HG03175 (cell line): Measurements from ENCODE around the gene MAML3.

Experiments
- ATAC-seq: cut with Tn5 transposase; IDR thresholded peaks from one replicate; pipeline ENCODE4 v1.9.1; 2021; ENCODE audit warnings: mild to moderate bottlenecking, moderate library complexity; ENCODE audit not compliant: unreplicated experiment

MAML3 gene

DNA sequence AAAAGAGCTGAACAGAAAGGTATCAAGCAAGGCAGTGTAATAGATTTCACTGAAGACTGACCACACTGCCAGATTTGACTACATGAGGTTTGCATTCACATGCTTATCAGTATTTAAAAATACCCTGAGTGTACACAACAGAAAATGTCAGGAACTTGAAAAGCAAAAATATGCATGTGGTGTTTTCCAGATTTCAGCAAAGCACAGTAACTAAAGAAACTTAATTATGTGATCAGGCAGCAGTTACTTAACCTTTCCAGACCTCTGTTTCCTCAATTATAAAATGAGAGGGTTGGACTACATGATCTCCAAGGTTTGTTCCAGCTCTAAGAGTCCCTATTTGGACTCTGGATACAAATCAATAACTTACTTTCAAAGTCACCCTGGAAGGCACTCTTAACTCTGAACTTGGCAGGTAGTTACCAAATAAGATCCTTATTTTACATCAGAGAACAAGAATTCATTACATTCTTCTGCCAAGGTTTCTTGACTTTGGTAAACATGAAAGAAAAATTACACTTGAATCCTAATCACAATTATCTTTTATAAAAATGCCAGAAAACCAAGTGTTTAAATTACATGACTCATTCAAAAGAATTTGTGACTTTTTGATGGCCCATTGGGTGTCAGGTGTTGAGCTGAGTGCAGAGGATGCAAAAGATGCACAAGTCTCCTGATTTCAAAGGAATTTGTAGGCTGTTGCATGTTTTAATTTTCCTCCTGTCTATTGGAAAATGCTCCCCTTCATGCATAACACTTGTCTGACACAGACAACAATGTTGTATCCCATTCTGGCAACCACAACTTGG is 246.8 kb downstream of the MAML3 start:
- no peak for ATAC-seq

DNA sequence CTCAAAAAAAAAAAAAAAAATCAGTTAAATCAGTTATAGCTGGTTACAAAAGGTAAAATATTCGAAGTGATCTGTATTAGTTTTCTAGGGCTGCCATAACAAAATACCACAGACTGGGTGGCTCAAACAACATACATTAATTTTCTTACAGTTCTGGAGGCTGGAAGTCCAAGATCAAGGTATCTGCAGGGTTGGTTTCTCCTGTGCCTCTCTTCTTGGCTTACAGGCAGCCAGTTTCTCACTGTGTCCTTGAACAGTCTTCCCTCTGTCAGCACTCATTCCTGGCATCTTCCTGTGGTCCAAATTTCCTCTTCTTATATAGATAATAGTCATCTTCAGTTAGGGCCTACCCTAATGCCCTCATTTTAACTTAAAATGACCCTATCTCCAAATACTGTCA is 248.5 kb downstream of the MAML3 start:
- ATAC-seq: no peak

DNA sequence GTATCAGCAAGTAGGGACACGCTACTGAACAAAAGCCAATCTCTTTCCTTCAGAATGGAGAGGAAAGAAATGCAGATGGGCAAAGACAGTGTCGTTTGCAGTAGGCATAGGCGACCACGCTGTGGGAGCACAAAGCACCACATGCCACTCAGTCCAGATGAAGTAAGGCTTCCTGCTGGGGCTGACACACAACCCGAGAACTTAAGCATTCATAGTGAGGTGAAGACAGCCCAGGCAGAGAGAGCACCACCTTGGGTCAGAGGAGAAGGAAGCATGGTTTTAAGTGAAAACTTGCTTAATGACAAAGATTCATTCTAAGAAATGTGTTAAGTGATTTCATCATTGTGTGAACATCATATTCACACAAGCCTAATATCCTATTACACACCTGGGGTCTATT is 249.6 kb downstream of the MAML3 start:
- no peak for ATAC-seq

DNA sequence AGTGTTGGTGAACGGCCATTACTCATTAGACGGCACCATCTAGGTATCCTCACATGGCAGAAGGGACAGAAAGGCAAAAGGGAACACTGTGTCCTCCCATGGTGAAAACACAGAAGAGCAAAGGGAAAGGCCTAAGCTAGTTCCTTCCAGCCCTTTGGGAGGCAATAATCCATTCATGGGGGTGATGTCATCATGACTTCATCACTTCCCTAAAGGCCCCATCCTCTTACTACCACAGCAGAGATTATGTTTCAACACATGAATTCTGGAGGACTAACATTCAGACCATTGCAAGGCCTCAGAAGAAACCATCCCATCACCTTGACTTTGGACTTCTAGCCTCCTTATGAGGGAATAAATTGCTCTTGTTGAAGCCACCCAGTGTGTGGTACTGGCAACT is 250.1 kb downstream of the MAML3 start:
- no peak for ATAC-seq

DNA sequence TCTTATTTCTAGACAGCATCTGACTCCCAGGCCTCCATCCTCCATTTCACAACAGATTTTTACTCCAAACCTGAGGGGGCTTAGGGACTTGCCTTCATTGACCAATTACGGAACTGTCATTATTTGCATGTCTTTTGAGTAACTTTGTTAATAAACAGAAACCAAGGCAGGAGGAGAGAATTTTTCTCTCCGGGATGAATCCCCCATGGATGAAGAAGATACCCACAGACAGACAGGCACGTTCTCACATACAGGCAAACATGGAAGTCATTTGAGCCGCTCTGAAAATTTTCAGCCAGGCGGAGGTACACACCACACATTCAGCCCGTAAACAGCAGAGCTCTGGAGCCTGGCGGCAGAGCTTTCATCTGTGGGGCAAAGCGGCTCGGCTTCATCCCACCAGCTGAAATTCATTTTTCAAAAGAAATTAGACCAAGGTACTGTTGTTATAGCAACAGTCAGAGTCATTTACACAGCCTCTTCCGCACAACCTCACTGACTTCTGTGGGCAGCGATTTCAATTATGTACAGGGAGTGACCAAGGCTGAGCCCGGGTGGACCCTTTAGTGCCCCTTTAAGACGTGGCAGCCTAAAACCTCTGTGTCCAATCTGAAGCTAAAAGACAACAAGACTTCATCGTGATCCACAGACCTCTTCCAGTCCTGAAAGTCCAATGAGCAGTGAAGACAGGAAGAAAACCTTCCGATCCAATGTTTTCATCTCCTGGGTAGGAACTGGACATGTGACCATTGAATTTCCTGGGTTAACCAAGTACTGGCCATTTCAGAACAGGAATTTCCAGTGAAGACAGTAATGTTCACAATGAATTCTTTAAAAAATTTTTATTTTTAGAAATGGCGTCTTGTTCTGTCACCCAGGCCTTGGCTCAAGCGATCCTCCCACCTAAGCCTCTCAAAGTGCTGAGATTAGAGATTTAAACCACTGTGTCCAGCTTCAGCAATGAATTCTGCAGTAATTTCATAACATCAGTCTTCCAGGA is 251.4 kb downstream of the MAML3 start:
- no peak for ATAC-seq

DNA sequence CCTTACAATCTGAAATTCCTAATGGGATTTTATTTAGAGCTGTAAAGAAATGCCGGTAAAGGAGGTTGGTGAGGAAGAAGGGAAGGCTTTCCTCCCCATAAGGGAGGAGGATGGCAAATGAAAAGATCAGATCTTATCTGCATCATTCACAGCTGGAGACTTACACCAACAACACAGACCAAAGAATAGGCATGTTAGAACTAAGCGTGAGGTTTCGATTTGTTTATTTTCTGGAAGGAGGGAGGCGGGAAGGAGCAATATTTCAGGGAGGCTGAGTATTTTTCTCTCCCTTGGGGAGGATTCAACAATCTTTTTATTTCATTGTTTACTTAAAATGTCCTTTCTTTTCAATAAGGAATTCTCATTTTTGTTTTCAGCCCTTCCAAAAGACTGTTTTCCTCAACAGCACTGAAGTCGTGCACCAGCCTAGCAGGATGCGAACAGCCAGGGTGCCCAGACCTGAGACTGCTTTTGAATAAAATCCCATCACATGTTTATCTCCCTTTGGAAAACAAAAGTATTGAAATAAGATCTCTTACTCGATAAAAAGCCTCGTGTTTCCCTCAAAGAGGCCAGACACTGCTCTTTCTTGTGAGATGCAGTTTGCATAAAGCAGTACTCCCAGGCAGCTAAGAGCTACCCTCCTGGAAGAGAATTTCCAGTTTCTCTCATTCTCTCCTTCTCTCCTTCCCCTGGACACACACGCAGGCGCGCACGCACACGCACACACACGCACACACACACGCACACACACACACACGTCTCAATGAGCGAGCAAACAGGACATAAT is 252.3 kb downstream of the MAML3 start:
- no peak for ATAC-seq

DNA sequence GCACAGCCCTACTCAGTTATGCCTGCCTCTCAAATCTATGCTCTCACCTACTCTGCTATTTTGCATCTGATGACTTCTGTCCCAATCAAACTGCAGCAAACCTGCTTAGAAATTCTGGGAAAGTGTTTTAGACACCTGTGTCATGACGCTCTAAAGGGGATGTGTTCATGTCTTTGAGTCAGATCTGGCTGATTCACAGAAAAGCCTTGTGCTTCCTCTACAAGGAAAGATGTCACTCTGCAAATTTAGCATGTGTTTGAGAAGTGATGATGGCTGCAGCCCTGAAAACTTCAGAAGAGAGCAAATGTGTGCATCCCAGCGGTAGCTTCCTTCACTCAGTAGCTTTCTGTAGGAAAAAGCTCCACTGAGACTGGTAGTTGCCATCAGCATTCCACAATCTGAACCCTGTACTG is 253.0 kb downstream of the MAML3 start:
- ATAC-seq: no peak

DNA sequence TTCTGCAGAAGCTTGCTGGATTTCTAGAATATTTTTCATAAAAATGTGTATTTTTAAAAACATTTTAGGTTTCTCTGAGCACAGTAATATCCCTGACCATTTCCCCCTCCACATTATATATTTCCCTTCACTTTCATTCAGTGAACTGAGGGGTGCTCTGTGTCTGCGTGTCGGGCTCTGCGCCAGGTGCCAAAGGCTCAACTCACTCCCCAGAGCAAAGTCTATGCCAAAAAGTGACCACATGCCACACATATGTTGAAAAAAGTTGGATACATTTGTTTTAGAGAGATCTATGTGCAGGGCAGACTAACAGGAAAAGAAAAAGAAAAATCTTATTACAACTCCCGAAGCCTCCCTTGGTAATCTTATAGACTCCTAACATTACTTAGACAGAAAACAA is 254.6 kb downstream of the MAML3 start:
- no peak for ATAC-seq

DNA sequence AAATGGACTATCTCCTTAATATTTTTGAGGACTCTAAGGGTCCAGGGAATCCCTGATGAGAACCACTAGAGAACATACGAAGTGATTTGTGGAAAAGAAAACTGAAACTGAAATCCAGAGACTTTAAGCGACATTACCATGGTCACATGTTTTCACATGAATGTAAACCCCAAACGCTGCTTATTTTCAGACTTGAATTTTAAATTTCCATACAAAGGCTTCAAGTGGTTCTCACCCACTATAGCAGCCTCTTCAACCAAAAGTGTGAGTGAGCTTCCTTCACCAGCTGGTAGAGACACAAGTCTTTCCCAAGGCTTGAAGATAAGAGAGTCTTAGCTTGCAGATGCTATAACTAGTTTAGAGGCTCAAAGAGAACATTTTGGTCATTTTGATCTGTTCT is 255.7 kb downstream of the MAML3 start:
- ATAC-seq: no peak

DNA sequence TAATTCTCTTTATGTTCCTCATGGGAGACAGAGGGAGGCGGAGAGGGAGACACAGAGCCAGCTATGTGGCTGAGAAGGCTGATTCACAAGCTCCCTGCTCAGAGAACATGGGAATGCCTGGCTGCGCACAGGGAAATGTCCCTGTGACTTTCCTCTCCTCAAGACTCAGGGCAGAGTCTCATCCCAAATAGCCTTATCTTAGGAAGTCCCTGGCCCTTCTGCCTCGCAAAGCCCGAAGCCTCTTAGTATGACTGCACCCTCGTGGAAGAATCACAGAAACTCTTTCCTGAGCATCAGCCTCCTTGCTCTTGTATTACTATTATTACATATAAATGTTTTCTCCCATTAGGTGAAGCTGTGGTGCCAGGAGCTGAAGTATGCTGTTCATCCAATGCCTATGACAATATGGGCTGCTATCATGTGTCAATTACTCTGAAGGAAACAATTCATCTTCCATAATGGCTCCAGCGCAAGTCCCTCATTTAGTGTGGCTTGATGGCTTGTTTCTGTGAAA is 257.8 kb downstream of the MAML3 start:
- no peak for ATAC-seq

DNA sequence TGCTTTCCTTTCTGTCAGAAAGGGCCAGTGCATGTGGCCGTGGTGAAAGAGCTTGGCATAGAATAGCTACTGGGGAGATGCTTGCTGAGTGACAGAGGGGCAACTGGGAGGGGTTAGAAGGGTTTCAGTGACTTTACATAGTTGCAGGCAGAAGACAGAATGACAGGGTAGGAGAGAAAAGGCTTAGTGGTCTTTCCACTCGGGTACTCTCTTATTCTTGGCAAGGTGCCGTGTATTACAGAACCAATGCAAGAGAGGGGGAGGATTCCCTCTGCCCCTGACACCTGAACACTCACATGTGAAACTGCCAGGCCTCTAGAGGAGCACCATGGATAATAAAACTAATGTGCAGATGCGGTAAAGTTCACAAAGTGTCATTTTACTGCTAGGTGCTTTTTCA is 260.2 kb downstream of the MAML3 start:
- ATAC-seq: no peak

DNA sequence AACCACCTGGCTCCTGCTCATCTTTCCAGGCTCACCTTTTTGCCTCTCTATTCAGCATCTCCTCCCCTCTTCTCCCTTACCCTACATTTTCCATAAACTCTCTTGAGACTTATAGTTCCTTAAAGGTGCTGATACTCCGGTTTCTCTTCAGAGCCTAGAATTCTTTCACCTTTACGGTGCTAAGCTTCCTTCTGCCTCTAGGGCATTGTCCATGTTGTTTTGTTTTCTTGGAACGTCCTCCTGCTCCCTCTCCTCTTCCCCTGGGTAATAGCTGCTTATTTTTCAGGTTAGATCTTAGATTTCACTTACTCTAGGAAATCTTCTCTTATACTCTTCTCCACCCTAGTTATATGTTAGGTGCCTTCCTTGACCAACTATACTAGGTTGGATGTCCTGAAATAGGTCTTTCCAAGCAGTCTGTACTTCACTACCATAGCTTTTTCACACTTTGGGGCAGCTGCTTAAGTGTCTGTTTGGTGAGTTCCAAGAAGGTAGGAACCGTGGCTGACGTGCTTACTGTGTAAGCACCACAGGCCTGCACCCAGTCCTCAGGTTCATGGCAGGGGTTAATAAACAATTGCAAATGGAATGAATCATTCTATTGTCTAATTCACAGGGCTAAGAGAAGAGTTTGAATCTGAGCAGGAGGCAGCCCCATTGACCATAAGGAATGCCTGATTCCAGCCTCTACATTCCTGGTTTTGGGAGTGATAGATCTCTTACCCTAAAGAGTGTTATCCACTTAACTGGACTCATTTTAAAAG is 260.8 kb downstream of the MAML3 start:
- no peak for ATAC-seq

DNA sequence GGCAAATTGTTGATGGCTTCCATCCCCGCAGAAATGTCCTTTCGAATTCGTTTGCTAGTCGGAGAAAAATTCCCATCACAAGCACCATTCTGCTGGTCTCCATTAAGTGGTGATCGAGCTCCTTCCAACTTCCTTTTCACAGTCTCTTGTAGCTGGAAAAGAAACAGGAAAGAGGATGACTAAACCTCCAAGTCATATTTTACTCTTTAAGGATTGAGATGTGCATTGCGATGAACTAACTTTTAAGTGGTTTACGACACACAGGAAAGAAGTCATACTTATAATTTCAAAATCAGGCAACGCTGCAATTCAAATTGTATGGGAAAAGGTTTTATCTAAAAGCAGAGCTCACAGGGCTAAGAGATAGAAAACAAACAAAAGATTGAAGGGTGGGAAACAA is 263.2 kb downstream of the MAML3 start:
- no peak for ATAC-seq

DNA sequence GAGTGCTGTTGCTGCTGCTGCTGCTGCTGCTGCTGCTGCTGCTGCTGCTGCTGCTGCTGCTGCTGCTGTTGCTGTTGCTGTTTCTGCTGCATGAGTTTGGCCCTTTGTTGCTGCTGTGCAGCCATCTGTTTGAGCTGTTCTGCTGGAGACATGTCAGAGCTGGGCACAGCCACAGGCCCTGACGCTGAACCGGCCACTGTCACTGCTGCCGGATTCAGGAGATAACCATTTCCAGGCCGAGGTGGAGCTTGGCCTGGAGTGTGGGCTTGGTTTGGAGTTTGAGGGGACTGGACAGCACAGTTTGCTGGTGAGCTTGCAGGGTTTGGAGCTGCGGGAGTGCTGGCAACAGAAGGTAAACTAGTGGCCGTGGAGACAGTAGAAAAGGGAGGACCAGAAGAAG is 264.1 kb downstream of the MAML3 start:
- no peak for ATAC-seq

DNA sequence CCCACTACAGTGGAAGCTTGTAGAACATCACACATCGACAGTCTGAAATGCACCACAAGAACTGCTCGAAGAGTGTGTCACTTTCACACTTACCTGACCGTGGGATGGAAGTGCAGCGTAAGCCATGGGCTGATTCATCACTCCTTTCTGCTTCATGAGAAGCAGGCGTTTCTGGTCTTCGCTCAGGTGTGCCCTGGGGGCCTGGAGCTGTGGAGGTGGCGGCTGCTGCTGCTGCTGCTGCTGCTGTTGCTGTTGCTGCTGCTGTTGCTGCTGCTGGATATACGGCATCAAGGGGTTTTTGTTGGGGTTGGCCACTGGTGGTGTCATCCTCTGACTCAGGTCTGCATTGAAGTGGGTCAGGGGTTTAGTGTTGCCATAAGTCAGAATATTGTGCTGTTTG is 264.7 kb downstream of the MAML3 start:
- no peak for ATAC-seq

DNA sequence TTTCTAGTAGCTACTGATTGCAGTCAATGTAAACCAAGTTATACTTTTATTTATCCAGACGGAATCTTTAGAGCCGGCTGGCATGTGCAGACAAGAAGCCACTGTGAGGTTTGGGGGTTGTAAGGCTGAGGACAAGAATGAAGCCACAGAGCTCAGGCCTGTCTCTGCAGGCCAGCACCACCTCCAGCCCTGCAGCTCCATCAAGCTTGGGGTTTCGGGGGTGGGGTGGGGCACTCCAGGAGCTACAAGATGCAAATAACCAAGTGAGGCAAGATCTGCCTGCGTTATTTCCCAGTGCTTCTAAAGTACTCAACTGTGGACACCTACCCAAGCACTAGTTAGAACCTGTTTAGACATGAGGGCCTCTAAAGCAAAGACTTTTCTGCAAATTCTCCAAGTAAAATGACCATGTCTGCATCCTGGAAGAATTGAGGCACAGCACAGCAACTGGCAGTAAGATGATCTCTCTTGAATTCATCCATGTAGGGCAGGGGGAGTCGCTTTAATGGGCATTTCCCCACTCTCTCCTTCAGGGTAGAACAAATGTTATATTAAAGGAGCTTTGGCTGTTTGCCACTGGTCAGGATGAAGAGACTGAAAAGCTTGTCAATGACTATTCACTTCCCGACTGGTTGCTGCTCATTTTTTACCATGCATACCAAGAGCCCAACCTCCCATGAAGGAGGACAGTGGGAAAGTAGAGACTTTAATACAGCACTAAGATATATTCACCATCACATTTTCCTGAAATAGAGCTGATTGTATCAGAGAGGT is 265.8 kb downstream of the MAML3 start:
- ATAC-seq: no peak

DNA sequence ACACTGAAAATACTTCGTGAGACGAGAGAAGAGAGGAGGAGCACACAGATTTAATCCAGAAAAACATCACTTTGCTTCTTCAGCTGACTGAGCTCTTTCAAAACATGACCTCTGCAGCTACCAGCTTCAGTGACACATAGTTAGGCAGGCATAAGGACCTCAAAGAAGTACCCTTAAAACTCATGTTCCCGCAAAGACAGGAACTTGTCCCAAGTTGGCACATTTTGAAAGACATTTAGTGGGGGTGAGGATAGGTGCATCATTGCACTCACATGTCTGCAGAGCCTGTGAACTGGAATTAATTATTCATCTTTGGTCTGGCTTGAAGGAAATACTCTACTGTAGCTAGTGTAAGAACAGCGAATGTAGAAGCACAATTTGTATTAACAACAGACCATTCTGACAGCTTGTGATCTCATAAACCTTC is 266.6 kb downstream of the MAML3 start:
- no peak for ATAC-seq

DNA sequence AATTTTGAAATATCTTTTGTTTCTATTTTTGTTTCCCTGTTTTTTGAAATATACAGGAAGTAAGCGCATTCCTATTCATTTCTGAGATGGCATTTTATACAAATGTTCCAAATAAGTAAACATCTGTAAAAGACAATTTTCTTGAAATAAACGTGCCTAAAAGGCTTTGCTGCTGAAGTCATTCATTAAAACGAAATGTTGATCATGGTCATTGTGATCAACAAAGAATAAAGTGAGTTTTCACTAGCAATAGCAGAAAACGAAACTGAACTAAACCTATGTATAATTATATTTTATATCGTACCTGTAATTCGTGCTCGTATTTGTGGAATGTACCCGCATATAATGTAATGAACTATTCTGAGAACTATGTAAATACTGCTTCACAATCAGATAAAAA is 267.2 kb downstream of the MAML3 start:
- ATAC-seq: no peak

DNA sequence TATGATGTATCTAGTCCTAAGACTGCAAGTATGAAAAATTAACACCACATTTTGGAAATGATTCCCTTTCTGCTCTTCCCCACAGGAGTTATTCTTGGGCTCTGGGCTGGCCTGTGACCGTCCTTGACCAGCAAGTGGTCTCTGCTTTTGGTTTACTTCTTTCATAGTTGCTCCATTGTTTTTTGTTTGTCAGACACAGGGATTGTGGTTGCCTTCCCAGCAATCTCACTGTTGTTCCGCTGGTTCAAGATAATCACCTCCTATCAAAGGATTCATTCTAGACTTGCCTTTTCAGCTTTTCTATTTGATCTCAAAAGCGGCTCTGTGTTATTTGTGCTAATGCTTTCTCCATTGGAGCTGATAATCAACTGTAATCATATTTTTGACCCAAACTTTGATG is 269.5 kb downstream of the MAML3 start:
- ATAC-seq: no peak
